Measurements from ENCODE around the gene PCED1A. TPM values are rescaled to one million over a fixed set of nuclear protein-coding genes. Genes with fewer than 3 reads are reported as not detected.

PCED1A gene
- total and polyA plus RNA-seq, 2 of the 13 experiments (the other 11 are each of a cell fraction or from before 2014, with no cell fraction given), result 40.1 to 84.2 TPM

DNA sequence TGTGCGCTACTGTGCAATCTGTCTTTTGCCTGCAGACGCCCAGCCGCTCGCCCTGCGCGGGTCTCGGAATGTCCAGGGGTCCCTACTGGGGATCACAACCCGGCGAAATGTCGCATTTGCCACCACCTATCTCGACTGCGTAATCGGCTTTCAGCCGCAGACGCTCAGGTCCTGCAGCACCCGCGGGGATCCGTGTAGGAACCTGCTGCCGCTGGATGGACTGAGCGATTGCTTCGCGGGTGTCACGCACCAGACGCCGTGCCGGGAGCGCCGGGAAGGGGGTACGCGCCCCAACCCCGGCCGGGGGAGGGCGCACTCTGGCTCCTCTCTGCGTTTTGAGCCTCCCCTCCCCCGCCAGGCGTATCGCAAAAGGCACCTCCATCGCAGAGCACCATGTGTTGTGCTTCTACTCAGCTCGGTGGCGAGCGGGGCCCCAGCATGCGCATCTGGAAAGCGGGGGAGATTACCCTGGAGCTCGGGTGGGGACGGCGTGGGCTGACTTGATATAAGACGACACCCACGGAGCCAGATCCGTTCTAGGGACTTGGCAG, 32.1 kb upstream of the PCED1A start (continued):
- TF ChIP-seq MYC (CRISPR knock-in tag; IDR thresholded peaks at IDR 0.05; ENCODE audit: borderline replicate concordance), result peak; percentile 60
- TF ChIP-seq SOX13 (IDR thresholded peaks at IDR 0.05), result 0 out of 2 replicates have a peak, but pooled peaks have one; percentile 43
- TF ChIP-seq SOX13 (CRISPR knock-in tag; conservative IDR thresholded peaks at IDR 0.05 in 1 of 2, IDR thresholded peaks at IDR 0.05 in 1 of 2), result peak in 1 of 2 experiments; percentile 16; a peak in 1 of 4 replicates
- TF ChIP-seq, protein P1, sequence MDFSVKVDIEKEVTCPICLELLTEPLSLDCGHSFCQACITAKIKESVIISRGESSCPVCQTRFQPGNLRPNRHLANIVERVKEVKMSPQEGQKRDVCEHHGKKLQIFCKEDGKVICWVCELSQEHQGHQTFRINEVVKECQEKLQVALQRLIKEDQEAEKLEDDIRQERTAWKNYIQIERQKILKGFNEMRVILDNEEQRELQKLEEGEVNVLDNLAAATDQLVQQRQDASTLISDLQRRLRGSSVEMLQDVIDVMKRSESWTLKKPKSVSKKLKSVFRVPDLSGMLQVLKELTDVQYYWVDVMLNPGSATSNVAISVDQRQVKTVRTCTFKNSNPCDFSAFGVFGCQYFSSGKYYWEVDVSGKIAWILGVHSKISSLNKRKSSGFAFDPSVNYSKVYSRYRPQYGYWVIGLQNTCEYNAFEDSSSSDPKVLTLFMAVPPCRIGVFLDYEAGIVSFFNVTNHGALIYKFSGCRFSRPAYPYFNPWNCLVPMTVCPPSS (IDR thresholded peaks at IDR 0.05), result no peak
- TF ChIP-seq, protein P2, sequence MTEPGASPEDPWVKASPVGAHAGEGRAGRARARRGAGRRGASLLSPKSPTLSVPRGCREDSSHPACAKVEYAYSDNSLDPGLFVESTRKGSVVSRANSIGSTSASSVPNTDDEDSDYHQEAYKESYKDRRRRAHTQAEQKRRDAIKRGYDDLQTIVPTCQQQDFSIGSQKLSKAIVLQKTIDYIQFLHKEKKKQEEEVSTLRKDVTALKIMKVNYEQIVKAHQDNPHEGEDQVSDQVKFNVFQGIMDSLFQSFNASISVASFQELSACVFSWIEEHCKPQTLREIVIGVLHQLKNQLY (CRISPR knock-in tag; IDR thresholded peaks at IDR 0.05), result peak; percentile 62; the same call in 1 of the 2 replicates
- TF ChIP-seq ARNTL (CRISPR knock-in tag; IDR thresholded peaks at IDR 0.05), result peak; percentile 28; the same call in 1 of the 2 replicates
- no peak for TF ChIP-seq ARNT (IDR thresholded peaks at IDR 0.05)
- TF ChIP-seq ZNF230 (CRISPR knock-in tag; IDR thresholded peaks at IDR 0.05), result 0 out of 2 replicates have a peak, but pooled peaks have one; percentile 9
- TF ChIP-seq GZF1 (CRISPR knock-in tag; IDR thresholded peaks at IDR 0.05), result no peak; the same call in 1 of the 2 replicates
- TF ChIP-seq ZNF614 (CRISPR knock-in tag; IDR thresholded peaks at IDR 0.05; ENCODE audit: borderline replicate concordance), result peak; percentile 52; the same call in 1 of the 2 replicates
- TF ChIP-seq, protein P3, sequence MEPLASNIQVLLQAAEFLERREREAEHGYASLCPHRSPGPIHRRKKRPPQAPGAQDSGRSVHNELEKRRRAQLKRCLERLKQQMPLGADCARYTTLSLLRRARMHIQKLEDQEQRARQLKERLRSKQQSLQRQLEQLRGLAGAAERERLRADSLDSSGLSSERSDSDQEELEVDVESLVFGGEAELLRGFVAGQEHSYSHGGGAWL (CRISPR knock-in tag; IDR thresholded peaks at IDR 0.05), result peak; percentile 83; the same call in 1 of the 2 replicates
- TF ChIP-seq ZNF547 (CRISPR knock-in tag; IDR thresholded peaks at IDR 0.05), result peak; percentile 84; the same call in 1 of the 2 replicates
- TF ChIP-seq IRF2 (CRISPR knock-in tag; IDR thresholded peaks at IDR 0.05), result peak; percentile 28; the same call in 1 of the 2 replicates
- peak; percentile 68 for TF ChIP-seq FOXO1 (CRISPR knock-in tag; IDR thresholded peaks at IDR 0.05)
- TF ChIP-seq ZNF383 (CRISPR knock-in tag; IDR thresholded peaks at IDR 0.05; ENCODE audit: borderline replicate concordance), result peak; percentile 39
- no peak for TF ChIP-seq NR2F6 (IDR thresholded peaks at IDR 0.05)
- peak; percentile 25; the same call in 1 of the 2 replicates for TF ChIP-seq NR2F6 (CRISPR knock-in tag; IDR thresholded peaks at IDR 0.05)
- TF ChIP-seq ZNF660 (CRISPR knock-in tag; IDR thresholded peaks at IDR 0.05; ENCODE audit: borderline replicate concordance, low read depth), result no peak
- TF ChIP-seq, protein P4, sequence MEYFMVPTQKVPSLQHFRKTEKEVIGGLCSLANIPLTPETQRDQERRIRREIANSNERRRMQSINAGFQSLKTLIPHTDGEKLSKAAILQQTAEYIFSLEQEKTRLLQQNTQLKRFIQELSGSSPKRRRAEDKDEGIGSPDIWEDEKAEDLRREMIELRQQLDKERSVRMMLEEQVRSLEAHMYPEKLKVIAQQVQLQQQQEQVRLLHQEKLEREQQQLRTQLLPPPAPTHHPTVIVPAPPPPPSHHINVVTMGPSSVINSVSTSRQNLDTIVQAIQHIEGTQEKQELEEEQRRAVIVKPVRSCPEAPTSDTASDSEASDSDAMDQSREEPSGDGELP (IDR thresholded peaks at IDR 0.05; ENCODE audit: borderline replicate concordance, low read depth), result peak; percentile 46; the same call in 1 of the 2 replicates
- TF ChIP-seq ZNF564 (CRISPR knock-in tag; IDR thresholded peaks at IDR 0.05), result no peak
- no peak for TF ChIP-seq ATF7 (IDR thresholded peaks at IDR 0.05)
- peak; percentile 81; the same call in 1 of the 2 replicates for TF ChIP-seq ATF7 (CRISPR knock-in tag; IDR thresholded peaks at IDR 0.05)
- TF ChIP-seq SOX6 (IDR thresholded peaks at IDR 0.05), result no peak
- peak; percentile 41; the same call in 1 of the 2 replicates for TF ChIP-seq SOX6 (CRISPR knock-in tag; IDR thresholded peaks at IDR 0.05)
- no peak for TF ChIP-seq CHCHD3 (CRISPR knock-in tag; IDR thresholded peaks at IDR 0.05)
- TF ChIP-seq, protein P5, sequence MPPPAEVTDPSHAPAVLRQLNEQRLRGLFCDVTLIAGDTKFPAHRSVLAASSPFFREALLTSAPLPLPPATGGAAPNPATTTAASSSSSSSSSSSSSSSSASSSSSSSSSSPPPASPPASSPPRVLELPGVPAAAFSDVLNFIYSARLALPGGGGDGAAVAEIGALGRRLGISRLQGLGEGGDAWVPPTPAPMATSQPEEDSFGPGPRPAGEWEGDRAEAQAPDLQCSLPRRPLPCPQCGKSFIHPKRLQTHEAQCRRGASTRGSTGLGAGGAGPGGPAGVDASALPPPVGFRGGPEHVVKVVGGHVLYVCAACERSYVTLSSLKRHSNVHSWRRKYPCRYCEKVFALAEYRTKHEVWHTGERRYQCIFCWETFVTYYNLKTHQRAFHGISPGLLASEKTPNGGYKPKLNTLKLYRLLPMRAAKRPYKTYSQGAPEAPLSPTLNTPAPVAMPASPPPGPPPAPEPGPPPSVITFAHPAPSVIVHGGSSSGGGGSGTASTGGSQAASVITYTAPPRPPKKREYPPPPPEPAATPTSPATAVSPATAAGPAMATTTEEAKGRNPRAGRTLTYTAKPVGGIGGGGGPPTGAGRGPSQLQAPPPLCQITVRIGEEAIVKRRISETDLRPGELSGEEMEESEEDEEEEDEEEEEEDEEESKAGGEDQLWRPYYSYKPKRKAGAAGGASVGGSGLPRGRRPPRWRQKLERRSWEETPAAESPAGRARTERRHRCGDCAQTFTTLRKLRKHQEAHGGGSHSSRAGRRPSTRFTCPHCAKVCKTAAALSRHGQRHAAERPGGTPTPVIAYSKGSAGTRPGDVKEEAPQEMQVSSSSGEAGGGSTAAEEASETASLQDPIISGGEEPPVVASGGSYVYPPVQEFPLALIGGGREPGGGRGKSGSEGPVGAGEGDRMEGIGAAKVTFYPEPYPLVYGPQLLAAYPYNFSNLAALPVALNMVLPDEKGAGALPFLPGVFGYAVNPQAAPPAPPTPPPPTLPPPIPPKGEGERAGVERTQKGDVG (CRISPR knock-in tag; IDR thresholded peaks at IDR 0.05; ENCODE audit: borderline replicate concordance), result no peak

Data from HepG2 (cell line).